GM12873 (cell line): ENCODE data around the gene GARIN1A.

Experiments
- CTCF ChIP-seq: IDR thresholded peaks from 2 replicates; pipeline ENCODE4 v1.5.1; 2012; ENCODE audit warnings: low read depth, mild to moderate bottlenecking, moderate library complexity, low read length, control low read depth; ENCODE audit not compliant: insufficient read depth; ENCODE audit errors: missing control alignments

Gene GARIN1A

GRCh38 chr7:128671992-128672391 is at the start of gene GARIN1A:
TSS of gene GARIN1A (plus strand) at chr7:128672292. CDS start at chr7:128672398, 106 bp downstream.
- TF ChIP-seq CTCF = no peak

DNA sequence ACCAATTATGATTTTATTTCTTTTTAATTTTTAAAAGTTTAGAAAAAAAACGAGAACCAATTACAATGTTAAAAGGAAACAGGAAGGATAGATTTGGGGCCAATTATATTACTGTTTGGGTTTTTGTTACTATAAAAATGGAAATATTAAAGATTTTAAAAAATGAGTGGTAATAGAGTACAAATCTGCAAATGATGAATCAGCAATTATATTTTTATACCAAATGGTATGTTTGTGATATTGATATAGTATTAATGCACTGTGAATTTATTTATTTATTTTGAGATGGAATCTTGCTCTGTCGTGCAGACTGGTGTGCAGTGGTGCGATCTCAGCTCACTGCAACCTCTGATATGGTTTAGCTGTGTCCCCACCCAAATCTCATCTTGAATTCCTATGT is 11.5 kb upstream of the GARIN1A start:
- TF ChIP-seq CTCF = no peak

GRCh38 chr7:128661446-128661845 is 10.6 kb upstream of the GARIN1A start:
- no peak for TF ChIP-seq CTCF

DNA sequence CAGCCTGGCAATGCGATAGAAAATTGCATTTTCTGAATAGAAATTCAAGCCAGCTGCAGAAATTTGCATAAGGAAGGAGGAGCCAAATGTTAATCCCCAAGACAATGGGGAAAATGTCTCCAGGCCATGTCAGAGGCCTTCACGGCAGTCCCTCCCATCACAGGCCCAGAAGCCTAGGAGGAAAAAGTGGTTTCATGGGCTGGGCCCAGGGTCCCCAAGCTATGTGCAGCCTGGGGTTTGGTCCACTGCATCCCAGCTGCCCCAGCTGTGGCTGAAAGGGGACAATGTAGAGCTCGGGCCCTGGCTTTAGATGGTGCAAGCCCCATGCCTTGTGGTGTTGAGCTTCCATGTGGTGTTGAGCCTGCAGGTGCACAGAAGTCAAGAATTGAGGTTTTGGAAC is 10.0 kb upstream of the GARIN1A start:
- no peak for TF ChIP-seq CTCF

DNA sequence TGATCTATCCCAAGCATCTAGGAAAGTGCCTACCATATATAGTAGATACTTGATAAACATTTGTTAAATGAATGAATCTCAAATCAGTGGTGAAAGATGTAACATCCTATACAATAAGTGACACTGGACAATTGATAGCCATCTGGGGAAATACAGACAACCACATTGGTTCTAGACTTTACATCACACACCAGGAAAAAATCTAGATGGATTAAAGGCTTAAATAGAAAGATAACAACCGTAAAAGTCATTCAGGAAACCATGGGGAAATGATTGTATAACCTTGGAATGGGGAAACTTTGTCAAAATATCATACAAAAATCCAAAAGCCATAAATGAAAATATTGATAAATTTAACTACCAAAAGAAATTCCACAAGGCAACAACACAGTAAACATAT is 7.0 kb upstream of the GARIN1A start:
- TF ChIP-seq CTCF = no peak

GRCh38 chr7:128666200-128666599 is 5.9 kb upstream of the GARIN1A start:
- peak; percentile 30 for TF ChIP-seq CTCF

DNA sequence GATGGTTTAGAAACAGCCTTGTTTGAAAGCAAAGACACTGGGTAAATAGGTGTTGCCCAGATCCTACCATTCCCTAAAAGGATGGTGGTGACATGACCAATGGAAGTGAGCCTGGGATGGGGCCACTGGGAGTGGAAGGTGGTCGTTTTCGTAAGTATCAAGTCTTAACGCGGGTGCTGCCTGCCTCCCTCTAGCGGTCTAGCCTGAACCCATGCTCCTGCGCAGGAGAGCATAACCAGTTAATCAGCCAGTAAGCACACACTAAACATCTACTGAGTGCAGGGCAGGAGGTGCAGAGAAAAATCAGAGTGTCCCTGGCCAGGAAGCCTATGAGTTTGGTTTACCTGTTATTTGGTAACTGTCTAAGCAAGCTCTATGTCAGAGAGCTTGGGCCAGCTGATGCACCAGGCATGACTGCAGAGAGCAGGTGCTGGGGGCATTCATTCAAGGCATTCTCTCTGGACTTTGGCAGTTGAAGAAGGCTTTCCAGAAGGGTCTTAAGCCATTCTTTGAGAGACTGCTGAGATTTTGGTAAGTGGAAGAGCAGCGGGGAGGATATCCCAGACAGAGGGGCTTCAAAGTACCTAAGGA is 930 bp downstream of the GARIN1A start:
- peak; percentile 76 for TF ChIP-seq CTCF
